Progenitor cell of endocrine pancreas (in vitro differentiated cells): Measurements from ENCODE around the gene TOMM40. TPM values are rescaled to one million over a fixed set of nuclear protein-coding genes. Genes with fewer than 3 reads are reported as not detected.
A peak's percentile ranks its signal among the peaks of the same experiment; 100 is the strongest.

ENCODE experiments used
- DNase-seq: peaks from one replicate; pipeline ENCODE4 v3.0.0; 2021; ENCODE audit warnings: low spot score; ENCODE audit not compliant: unreplicated experiment
- H3K27ac Mint-ChIP-seq: 2 replicates; pipeline ENCODE4 v1.8.0; 2021; ENCODE audit warnings: mild to moderate bottlenecking, moderate library complexity, mixed read lengths
- H3K27me3 Mint-ChIP-seq: 2 replicates; pipeline ENCODE4 v1.8.0; 2021; ENCODE audit warnings: mixed read lengths
- H3K36me3 Mint-ChIP-seq: 2 replicates; pipeline ENCODE4 v1.8.0; 2022; ENCODE audit warnings: mixed read lengths; ENCODE audit not compliant: insufficient read depth
- H3K4me1 Mint-ChIP-seq: 2 replicates; pipeline ENCODE4 v1.8.0; 2021; ENCODE audit warnings: low read depth, mixed read lengths
- H3K4me3 Mint-ChIP-seq: 2 replicates; pipeline ENCODE4 v1.8.0; 2021; ENCODE audit warnings: low read depth, mild to moderate bottlenecking, moderate library complexity, mixed read lengths
- H3K9me3 Mint-ChIP-seq: 2 replicates; pipeline ENCODE4 v1.8.0; 2021; ENCODE audit warnings: low read depth, mixed read lengths
- long read RNA-seq: library from polyadenylated mRNA; unstranded; transcript quantifications from one replicate; pipeline ENCODE4 v2.0.0, GENCODE V29; 2020
- total RNA-seq: library from RNA; stranded (reverse); gene quantifications from 2 replicates; pipeline ENCODE4 v1.2.1, GENCODE V29; 2021
- TF ChIP-seq, protein P1 (sequence below): fragments of 200-600 bp; sonication (generic); IDR thresholded peaks from one replicate; pipeline ENCODE4 v1.5.0; 2021; ENCODE audit warnings: antibody characterized with exemption, mild to moderate bottlenecking; ENCODE audit not compliant: unreplicated experiment

Gene TOMM40
- 63.0 and 67.1 TPM in 2 replicates for total RNA-seq
- long read RNA-seq, partial matches to known transcripts = 0 of 1 reads
- long read RNA-seq, other reads (novel, unspliced or antisense) = 1 of 1 reads

DNA sequence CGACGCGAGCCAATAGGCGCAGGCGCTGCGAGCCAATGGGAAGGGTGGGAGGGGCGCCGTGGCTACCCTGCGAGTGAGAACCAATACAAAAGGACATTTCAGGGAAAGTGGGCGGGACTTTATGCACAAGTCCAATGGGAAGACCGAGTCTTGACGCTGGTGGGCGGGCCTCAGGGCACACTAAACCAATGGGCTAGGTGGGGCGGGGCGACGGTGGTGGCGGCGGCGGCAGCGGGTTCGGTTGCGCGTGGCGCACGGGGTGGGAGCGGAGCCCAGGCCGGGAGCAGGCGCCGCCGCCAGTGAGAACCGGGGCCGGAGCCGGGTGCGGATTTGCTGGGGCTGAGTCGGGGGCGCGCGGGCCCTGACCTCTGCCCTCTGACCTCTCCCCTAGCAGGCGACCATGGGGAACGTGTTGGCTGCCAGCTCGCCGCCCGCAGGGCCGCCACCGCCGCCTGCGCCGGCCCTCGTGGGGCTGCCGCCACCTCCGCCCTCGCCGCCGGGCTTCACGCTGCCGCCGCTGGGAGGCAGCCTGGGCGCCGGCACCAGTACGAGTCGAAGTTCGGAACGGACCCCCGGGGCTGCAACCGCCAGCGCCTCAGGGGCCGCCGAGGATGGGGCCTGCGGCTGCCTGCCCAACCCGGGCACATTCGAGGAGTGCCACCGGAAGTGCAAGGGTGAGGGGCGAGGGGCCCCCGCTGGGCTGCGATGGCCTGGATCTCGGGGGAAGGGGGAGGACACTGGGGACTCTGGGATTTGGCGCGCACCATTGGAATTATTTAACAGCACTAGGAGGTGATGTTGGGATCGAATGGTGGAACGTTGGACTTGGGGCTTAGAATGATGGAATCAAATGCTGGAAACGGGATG is at the start of gene TOMM40:
TSS of gene TOMM40 (plus strand) at position 239 of the 867 bp plus-strand sequence. CDS start at position 401, 162 bp downstream.
- DNase-seq = peak; percentile 22
- peak within 1 kb of the TSS; percentile 97 for H3K27ac Mint-ChIP-seq
- H3K27me3 Mint-ChIP-seq = no peaks in the 10 kb centered on the region
- peak within 1 kb of the TSS; percentile 82 for H3K4me3 Mint-ChIP-seq
- TF ChIP-seq, protein P1, sequence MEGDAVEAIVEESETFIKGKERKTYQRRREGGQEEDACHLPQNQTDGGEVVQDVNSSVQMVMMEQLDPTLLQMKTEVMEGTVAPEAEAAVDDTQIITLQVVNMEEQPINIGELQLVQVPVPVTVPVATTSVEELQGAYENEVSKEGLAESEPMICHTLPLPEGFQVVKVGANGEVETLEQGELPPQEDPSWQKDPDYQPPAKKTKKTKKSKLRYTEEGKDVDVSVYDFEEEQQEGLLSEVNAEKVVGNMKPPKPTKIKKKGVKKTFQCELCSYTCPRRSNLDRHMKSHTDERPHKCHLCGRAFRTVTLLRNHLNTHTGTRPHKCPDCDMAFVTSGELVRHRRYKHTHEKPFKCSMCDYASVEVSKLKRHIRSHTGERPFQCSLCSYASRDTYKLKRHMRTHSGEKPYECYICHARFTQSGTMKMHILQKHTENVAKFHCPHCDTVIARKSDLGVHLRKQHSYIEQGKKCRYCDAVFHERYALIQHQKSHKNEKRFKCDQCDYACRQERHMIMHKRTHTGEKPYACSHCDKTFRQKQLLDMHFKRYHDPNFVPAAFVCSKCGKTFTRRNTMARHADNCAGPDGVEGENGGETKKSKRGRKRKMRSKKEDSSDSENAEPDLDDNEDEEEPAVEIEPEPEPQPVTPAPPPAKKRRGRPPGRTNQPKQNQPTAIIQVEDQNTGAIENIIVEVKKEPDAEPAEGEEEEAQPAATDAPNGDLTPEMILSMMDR = peak; percentile 21
- H3K4me1 Mint-ChIP-seq = peaks cover 17% of the 10 kb centered on the region
- H3K36me3 Mint-ChIP-seq = peaks cover 31% of the 10 kb centered on the region
- no peaks in the 10 kb centered on the region for H3K9me3 Mint-ChIP-seq

DNA sequence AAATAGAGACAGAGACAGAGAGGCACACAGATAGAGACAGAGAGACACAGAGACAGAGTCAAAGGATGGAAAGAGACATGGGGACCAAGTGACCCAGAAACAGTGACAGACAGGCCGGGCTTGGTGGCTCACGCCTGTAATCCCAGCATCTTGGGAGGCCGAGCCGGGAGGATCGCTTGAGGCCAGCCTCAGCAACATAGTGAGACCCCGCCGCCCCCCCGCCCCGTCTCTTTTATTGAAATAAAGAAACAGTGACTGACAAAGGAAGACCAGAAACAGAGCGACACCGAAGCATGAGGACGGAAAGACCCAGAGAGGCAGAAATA is 45.8 kb upstream of the TOMM40 start:
- Mint-ChIP-seq H3K4me3 (peak overlapping the region; percentile 98), H3K9me3 (no peaks in the 10 kb centered on the region), H3K36me3 (no peaks in the 10 kb centered on the region), H3K27ac (peak overlapping the region; percentile 96), H3K27me3 (no peaks in the 10 kb centered on the region), H3K4me1 (peaks cover 24% of the 10 kb centered on the region)
- TF ChIP-seq, protein P1 = no peak
- no peak for DNase-seq

DNA sequence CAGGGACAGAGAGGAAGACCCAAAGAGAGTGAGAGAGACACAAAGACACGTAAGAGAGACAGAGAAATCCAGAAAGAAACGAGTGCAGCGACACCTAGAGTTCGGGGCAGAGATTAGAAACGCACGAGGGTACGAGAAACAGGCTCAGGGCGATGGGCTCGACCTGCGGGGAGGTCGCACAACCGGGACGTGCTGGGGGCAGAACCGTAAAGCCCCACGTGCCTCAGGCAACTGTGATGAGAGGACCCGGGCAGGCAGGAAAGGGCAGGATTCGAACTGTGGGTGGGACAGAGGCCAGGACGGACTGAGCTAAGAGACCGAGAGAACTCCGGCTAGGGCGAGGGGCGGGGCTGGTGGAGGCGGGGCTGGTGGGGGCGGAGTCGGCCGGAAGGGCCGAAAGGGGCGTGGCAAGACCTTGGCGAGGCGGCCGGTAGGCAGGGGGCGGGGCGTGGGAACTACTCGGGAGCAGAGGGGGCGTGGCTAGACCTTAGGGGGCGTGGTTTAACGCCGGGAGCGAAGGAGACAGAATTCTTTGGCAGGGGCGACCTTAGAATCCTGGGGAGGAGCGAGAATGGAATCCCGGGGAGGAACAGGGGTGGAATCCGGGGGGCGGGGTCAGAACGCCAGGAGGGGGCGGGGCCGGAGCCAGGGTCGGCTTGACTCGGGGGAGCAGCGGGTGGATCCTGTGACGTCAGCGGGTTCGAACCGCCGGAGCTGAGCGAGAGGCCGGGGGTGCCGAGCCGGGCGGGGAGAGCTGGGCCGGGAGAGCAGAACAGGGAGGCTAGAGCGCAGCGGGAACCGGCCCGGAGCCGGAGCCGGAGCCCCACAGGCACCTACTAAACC is 45.2 kb upstream of the TOMM40 start, which contains the start of gene NECTIN2:
TSS of gene NECTIN2 (plus strand) at position 686 of the 843 bp plus-strand sequence. CDS start 229 bp downstream, outside the sequence.
- Mint-ChIP-seq H3K4me1 (peaks cover 28% of the 10 kb centered on the region), H3K4me3 (peak within 1 kb of the TSS; percentile 98), H3K9me3 (no peaks in the 10 kb centered on the region), H3K36me3 (no peaks in the 10 kb centered on the region), H3K27me3 (no peaks in the 10 kb centered on the region), H3K27ac (peak within 1 kb of the TSS; percentile 99)
- TF ChIP-seq, protein P1 = peak; percentile 68
- DNase-seq = peak; percentile 100

DNA sequence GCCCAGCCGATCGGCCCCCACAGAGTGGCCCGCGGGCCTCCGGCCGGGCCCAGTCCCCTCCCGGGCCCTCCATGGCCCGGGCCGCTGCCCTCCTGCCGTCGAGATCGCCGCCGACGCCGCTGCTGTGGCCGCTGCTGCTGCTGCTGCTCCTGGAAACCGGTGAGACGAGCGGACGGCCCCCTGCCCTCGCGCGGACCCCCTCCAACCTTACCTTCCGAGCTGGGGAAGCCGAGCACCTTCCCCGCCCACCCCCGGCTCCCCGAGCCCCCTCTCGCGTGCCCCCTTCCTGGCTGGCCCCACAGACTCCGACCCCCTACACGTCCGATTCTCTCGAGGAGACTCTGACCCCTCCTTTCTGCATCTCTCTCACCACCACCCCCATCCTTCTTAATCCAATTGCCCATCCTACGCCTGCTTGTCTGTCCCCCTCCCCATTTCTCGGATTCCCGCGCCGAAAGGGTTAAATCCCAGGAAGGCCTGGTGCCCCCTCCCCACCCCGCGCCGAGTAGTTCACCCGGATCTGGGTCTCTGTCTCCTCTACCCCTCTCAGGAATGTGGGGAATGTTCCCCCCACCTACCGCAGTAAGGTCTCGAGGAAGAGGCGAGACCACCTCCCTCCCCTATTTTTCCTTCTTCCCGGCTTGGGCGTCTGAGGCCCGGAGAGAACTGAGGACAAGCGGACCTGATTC is 44.5 kb upstream of the TOMM40 start:
- Mint-ChIP-seq H3K4me3 (peak overlapping the region; percentile 98), H3K9me3 (no peaks in the 10 kb centered on the region), H3K4me1 (peaks cover 30% of the 10 kb centered on the region), H3K36me3 (no peaks in the 10 kb centered on the region), H3K27me3 (no peaks in the 10 kb centered on the region), H3K27ac (peak overlapping the region; percentile 99)
- TF ChIP-seq, protein P1 = no peak
- DNase-seq = peak; percentile 62
